ENCODE results near the gene MTMR11. TPM values are rescaled to one million over a fixed set of nuclear protein-coding genes. Genes with fewer than 3 reads are reported as not detected.
"Not testable (repeated sequence)": the region's sequence is repeated elsewhere in the genome, so short reads cannot be mapped to it uniquely, and the experiment has no call there.

The MTMR11 gene
- total RNA-seq, 2 donors from 2014 or later, result 2.6 to 5.6 TPM

DNA sequence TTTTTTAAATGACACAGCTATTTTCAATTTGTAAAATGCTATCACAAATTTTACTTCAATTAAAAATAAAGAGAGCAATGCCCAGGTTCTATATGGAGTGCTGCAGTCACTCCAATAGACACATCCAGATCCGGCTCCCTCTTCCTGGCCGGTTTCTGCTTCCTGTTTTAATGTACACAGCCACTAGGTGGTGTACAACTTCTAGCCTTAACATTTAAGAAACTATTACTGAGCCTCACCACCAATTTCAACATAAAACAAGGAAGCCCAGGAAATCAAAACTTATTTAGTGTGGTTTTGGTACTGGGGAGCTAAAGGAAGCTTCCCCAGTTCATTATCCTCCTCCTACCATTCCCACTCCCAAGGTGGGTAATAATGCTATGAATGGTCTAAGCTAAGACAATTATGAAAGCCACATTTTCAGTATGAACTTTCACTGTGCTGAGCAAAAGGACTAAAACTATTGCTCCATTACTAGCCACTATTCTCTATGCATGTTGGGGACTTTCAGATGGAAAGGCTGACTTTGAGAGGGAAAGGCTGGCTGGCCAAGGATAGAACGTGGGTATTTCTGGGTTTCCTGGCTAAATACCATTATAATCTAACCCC, 25.5 kb upstream of the MTMR11 start:
- Mint-ChIP-seq H3K27me3 (no peaks in the 10 kb centered on the region), H3K4me1 (ENCODE audit: low read depth in 2 of 2) (peaks cover 0 to 11% of the 10 kb centered on the region in 2 donors), H3K9me3 (no peaks in the 10 kb centered on the region), H3K36me3 (peaks cover 28% of the 10 kb centered on the region), H3K27ac (peak overlapping the region in 1 of 2 donors; percentile 76), H3K4me3 (no peak overlapping the region)
- ATAC-seq (peak; percentile 57 to 73), DNase-seq (ENCODE audit: low spot score) (no peak)

DNA sequence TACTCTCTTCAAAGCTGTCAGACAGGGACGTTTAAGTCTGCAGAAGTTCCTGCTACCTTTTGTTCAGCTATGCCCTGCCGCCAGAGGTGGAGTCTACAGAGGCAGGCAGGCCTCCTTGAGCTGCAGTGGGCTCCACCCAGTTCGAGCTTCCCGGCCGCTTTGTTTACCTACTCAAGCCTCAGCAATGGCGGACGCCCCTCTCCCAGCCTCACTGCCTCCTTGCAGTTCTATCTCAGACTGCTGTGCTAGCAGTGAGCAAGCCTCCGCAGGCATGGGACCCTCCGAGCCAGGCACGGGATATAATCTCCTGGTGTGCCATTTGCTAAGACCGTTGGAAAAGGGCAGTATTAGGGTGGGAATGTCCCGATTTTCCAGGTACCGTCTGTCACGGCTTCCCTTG, 20.9 kb upstream of the MTMR11 start:
- ATAC-seq; H3K4me1 Mint-ChIP-seq (ENCODE audit: low read depth in 2 of 2); H3K4me3 Mint-ChIP-seq; H3K27me3 Mint-ChIP-seq; DNase-seq (ENCODE audit: low spot score); H3K27ac Mint-ChIP-seq; H3K9me3 Mint-ChIP-seq: not testable (repeated sequence)
- peaks cover 36% of the 10 kb centered on the region for H3K36me3 Mint-ChIP-seq

DNA sequence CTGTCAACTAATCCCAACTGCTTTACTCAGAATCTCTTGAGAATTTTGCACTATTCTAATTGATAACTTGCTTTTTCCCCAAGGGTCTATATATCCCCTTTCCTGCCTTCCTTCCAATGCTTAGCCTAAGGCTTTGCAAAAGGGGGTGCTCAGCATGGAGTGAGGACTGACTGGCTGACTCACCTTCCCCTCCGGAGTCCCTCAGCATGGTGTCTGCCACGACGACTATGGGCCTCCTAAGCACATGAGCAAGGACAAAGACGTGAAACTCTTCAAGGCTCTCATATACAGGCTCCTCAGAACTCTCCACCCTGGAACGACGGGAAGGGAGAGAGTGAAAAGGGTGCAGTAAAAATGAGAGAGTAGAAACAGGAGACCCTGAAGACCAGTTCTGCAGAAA, 13.2 kb upstream of the MTMR11 start:
- ATAC-seq (no peak), DNase-seq (ENCODE audit: low spot score) (no peak)
- Mint-ChIP-seq H3K4me3 (no peak overlapping the region), H3K27ac (no peak overlapping the region), H3K4me1 (ENCODE audit: low read depth in 2 of 2) (no peaks in the 10 kb centered on the region), H3K27me3 (no peaks in the 10 kb centered on the region), H3K36me3 (peaks cover 9% of the 10 kb centered on the region), H3K9me3 (no peaks in the 10 kb centered on the region)

DNA sequence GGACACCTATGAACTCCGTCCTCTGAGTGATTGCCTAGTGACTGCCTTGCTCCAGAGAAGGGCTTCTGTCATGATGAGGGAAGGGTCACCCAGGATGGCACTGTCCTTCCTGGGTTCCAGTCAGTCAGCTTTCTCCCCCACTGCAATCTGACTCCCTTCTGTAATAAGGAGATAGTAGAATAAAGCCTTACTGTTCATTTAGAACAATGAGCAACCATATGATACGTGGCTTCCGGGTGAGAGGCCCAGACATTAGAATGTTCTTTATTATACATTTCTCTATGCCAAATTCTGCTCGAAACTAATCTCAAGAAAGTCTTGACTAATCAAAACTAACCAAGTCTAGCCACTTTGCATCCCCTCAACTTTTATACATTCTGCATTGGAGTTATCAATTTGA, 8.5 kb upstream of the MTMR11 start:
- Mint-ChIP-seq H3K4me1 (ENCODE audit: low read depth in 2 of 2) (no peaks in the 10 kb centered on the region), H3K9me3 (no peaks in the 10 kb centered on the region), H3K27me3 (no peaks in the 10 kb centered on the region), H3K36me3 (peaks cover 5% of the 10 kb centered on the region), H3K4me3 (no peak overlapping the region), H3K27ac (no peak overlapping the region)
- ATAC-seq, result no peak
- DNase-seq (ENCODE audit: low spot score), result no peak

DNA sequence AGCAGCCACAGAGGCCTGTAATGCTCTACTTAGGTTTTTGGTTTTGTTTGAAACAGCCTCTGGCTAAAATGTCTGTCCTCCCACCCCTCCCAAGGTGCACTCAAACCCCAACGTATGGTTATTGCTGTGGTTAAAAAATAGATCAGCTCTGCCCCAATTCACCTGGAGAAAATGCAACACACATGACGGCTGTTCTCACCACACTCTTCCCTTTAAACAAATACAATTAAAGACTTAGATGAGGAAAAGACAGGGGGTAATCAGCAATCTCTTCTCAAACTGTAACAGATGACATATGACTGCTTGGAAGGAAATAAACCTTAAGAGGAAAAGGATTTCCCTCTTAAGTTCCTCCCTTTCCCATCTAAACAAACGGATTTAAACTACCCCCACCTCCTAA, 6.2 kb upstream of the MTMR11 start:
- Mint-ChIP-seq H3K4me1 (ENCODE audit: low read depth in 2 of 2) (peaks cover 8 to 11% of the 10 kb centered on the region in 2 donors), H3K9me3 (no peaks in the 10 kb centered on the region), H3K4me3 (no peak overlapping the region), H3K36me3 (peaks cover 5% of the 10 kb centered on the region), H3K27me3 (no peaks in the 10 kb centered on the region), H3K27ac (peak overlapping the region in 1 of 2 donors; percentile 62)
- no peak for DNase-seq (ENCODE audit: low spot score)
- ATAC-seq, result no peak

DNA sequence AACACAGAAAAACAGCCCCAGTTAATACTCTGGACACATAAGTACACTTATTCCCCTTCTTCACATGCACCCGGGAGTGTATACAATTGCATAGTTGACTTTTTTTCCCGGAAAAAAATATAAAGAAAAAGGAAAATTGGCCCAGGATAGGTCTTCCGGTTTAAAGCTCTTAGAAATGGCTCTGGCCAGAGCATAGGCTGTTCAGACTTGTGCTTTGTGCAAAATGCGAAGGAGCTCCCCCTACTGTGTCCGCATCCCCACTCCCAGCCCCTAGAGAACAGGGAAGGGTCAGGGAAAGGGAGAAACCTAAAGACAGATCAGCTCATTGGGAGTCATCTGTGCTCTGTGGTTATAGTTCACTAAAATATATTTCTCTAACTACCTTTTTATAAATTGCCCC, 5.5 kb upstream of the MTMR11 start:
- ATAC-seq (no peak), DNase-seq (ENCODE audit: low spot score) (no peak)
- Mint-ChIP-seq H3K4me3 (no peak overlapping the region), H3K27ac (no peak overlapping the region), H3K27me3 (no peaks in the 10 kb centered on the region), H3K4me1 (ENCODE audit: low read depth in 2 of 2) (peaks cover 15 to 18% of the 10 kb centered on the region in 2 donors), H3K9me3 (no peaks in the 10 kb centered on the region), H3K36me3 (no peaks in the 10 kb centered on the region)

DNA sequence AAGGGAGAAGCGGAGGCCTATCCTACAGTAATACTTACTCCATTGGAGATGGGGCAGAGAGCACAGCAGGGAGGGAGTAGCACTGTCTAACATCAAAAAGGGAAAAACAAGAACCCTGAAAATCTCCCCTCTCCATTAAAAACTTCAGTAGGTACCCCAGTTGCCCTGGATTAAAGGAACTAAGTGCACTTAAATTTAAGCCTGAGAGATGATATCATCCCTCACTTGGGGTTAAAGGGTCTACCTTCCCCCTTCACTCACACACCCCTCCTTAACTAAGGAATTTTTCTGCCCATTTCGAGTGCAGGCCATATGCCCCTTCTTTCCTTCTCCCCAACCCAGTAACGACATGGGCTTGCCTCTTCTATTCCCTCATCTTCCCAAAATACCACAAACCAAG, 3.7 kb upstream of the MTMR11 start:
- no peaks in the 10 kb centered on the region for H3K27me3 Mint-ChIP-seq
- H3K27ac Mint-ChIP-seq, result no peak overlapping the region

DNA sequence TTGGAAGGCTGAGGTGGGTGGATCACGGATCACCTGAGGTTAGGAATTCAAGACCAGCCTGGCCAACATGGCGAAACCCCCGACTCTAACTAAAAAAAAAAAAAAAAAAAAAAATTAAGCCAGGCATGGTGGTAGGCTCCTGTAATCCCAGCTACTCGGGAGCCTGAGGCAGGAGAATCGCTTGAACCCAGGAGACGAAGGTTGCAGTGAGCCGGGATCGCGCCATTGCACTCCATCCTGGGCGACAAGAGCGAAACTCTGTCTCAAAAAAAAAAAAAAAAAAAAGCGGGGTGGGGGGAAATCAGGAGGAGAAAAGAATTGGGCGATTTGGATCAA, 2.0 kb upstream of the MTMR11 start:
- H3K4me1 Mint-ChIP-seq (ENCODE audit: low read depth in 2 of 2), result peaks cover 19 to 20% of the 10 kb centered on the region in 2 donors
- DNase-seq (ENCODE audit: low spot score); H3K4me3 Mint-ChIP-seq; ATAC-seq; H3K9me3 Mint-ChIP-seq; H3K36me3 Mint-ChIP-seq; H3K27me3 Mint-ChIP-seq: not testable (repeated sequence)
- peak overlapping the region in 1 of 2 donors; percentile 68 for H3K27ac Mint-ChIP-seq

More for the DNA sequence above, 3.7 kb upstream of the MTMR11 start:
- ATAC-seq (no peak), DNase-seq (ENCODE audit: low spot score) (no peak)
- H3K4me3 Mint-ChIP-seq, result no peak overlapping the region
- peaks cover 17 to 19% of the 10 kb centered on the region in 2 donors for H3K4me1 Mint-ChIP-seq (ENCODE audit: low read depth in 2 of 2)
- H3K36me3 Mint-ChIP-seq, result no peaks in the 10 kb centered on the region
- no peaks in the 10 kb centered on the region for H3K9me3 Mint-ChIP-seq

DNA sequence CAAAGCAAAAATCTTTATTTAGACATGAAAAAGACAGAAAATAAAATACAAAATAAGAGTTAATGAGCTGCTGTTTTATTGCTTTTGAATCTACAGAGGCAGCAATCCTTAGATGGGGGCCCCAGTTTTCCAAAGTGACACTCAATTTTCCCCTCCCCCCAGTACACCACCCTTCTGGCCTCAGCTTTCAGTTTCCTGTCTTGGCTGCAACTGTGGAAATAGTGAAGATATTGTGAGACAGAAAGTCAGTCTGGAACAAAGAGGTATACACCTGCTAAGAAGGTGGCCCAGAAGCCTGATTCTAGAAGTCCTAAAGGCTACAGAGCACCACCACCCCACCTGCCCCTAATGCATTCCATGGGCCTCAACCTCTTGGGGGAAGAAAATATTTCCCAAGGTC, 1.1 kb upstream of the MTMR11 start:
- H3K27ac Mint-ChIP-seq, result no peak overlapping the region
- peaks cover 0 to 3% of the 10 kb centered on the region in 2 donors for H3K27me3 Mint-ChIP-seq
- ATAC-seq, result no peak
- DNase-seq (ENCODE audit: low spot score), result no peak
- peaks cover 19 to 20% of the 10 kb centered on the region in 2 donors for H3K4me1 Mint-ChIP-seq (ENCODE audit: low read depth in 2 of 2)
- no peak overlapping the region for H3K4me3 Mint-ChIP-seq
- no peaks in the 10 kb centered on the region for H3K36me3 Mint-ChIP-seq
- H3K9me3 Mint-ChIP-seq, result no peaks in the 10 kb centered on the region

DNA sequence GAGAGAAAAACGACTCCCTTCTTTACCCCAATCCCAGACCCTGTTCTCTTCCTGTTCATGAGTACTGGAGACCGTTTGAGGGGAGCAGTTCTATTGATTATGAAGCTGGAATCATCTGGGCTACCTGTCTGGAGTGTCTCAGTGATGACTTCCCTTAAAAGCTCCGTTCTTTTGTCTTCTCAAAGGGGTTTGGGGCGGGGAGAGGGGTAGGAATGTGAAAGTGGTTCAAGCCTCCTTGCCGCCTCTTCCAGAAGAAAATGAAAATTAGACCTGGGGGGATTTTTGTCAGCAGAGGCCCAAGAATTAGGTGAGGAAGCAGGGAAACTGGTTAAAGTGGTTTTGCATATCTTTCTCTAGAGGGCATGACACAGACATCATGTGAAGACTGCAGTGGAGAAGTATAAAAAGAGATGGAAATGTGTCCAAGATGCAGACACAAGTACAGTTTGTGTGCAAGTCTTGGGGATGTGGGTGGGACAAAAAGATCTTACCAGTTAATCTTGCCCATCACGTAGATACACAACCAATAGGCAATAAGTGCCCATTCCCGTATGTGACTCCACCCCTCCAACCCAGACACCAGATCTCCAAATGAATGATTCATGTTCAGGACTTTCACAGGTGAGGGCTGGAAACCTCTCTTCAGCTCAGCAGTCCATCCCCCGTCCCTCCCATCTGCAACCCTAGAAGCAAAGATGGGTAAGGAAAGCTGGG, 470 bp upstream of the MTMR11 start:
- H3K36me3 Mint-ChIP-seq, result no peaks in the 10 kb centered on the region
- no peak for ATAC-seq
- peak overlapping the region; percentile 6 for H3K4me3 Mint-ChIP-seq
- DNase-seq (ENCODE audit: low spot score), result peak; percentile 44
- H3K9me3 Mint-ChIP-seq, result no peaks in the 10 kb centered on the region
- H3K27me3 Mint-ChIP-seq, result peaks cover 0 to 3% of the 10 kb centered on the region in 2 donors
- peaks cover 19 to 20% of the 10 kb centered on the region in 2 donors for H3K4me1 Mint-ChIP-seq (ENCODE audit: low read depth in 2 of 2)
- no peak overlapping the region for H3K27ac Mint-ChIP-seq

DNA sequence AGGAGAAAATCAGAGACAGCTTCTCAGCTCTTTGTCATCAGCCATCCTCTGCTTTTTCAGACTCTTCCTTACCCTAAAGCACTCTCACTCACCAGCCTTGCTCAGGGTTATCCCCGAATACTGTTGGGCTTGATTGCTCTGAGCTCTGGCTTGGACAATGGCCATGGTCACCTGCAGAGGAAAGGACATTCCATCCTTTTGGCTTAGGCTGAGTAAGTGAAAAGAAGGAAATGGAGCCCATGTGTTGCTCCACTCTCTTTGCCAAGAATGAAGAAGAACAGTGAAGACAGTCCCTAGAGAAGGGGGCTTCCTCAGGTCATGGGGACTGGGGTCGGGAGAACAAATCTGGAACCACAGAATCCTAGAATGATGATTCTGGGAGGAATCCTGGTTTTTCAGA, 2.3 kb downstream of the MTMR11 start:
- ATAC-seq (no peak), DNase-seq (ENCODE audit: low spot score) (no peak)
- no peaks in the 10 kb centered on the region for H3K9me3 Mint-ChIP-seq
- H3K27ac Mint-ChIP-seq, result peak overlapping the region in 1 of 2 donors; percentile 47
- peaks cover 28 to 35% of the 10 kb centered on the region in 2 donors for H3K4me1 Mint-ChIP-seq (ENCODE audit: low read depth in 2 of 2)
- H3K36me3 Mint-ChIP-seq, result no peaks in the 10 kb centered on the region
- no peak overlapping the region for H3K4me3 Mint-ChIP-seq
- peaks cover 0 to 11% of the 10 kb centered on the region in 2 donors for H3K27me3 Mint-ChIP-seq

DNA sequence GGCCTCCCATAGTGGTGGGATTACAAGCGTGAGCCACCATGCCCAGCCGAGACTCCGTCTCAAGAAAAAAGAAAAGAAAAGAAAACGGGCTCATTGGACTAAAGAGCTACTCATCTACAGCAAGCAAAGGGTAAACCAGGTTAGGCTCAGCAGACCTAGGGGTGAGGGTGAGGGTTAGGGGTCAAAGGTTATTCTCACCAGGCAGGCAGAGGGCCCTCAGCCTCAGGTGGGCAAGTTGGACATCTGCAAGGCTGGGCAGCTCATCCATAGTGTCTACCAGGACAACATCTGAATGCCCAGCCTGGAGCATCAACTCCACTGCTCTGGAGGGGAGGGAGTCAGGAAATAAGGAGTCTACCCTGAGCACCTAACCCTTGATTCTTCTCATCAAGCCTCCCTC, 3.5 kb downstream of the MTMR11 start:
- H3K4me1 Mint-ChIP-seq (ENCODE audit: low read depth in 2 of 2), result peaks cover 29 to 41% of the 10 kb centered on the region in 2 donors
- no peak overlapping the region for H3K4me3 Mint-ChIP-seq
- no peaks in the 10 kb centered on the region for H3K9me3 Mint-ChIP-seq
- no peak overlapping the region for H3K27ac Mint-ChIP-seq
- peaks cover 0 to 11% of the 10 kb centered on the region in 2 donors for H3K27me3 Mint-ChIP-seq
- H3K36me3 Mint-ChIP-seq, result no peaks in the 10 kb centered on the region
- ATAC-seq (no peak), DNase-seq (ENCODE audit: low spot score) (no peak)

DNA sequence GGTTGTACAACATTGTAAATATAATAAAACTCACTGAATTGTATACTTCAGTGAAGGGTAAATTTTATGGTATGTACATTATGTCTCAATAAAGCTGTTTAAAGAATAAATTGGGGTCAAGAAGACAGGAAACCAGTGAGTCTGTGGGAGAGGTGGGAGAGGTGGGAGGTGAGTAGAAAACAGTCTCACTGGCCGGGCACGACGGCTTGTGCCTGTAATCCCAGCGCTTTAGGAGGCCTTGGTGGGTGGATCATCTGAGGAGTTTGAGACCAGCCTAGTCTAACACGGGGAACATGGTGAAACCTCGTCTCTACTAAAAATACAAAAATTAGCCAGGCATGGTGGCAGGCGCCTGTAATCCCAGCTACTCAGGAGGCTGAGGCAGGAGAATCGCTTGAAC, 4.2 kb downstream of the MTMR11 start:
- Mint-ChIP-seq H3K36me3 (no peaks in the 10 kb centered on the region), H3K27ac (no peak overlapping the region), H3K9me3 (no peaks in the 10 kb centered on the region), H3K4me3 (no peak overlapping the region), H3K4me1 (ENCODE audit: low read depth in 2 of 2) (peaks cover 26 to 37% of the 10 kb centered on the region in 2 donors), H3K27me3 (peaks cover 0 to 11% of the 10 kb centered on the region in 2 donors)
- ATAC-seq (no peak), DNase-seq (ENCODE audit: low spot score) (peak; percentile 28)

DNA sequence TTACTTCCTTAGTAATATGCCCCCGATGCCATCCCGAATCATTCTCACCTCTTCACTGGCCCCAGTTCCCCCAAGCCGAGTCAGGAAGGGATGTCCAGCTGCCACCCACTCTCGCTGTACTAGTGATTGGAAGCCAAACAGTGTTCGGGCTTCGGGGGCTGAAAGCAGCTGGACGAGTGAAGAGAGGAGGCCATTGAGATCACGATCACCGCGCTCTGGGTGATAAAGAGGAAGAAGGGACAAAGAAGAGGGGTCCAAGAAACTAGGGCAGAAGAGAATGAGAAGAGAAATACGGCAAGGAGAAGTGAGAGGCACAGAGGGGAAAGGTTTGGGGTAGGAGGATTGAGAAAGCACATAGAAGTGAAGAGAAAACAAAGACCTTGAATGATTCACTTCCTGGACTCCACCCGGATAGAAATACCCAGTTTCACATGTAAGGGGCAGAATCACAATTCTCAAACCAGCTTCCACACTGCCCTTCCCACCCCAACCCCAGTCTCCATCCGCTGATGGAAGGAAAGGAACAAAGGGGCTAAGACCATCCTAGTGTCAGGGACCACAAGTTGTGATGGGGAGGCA, 5.4 kb downstream of the MTMR11 start:
- Mint-ChIP-seq H3K27me3 (peaks cover 0 to 11% of the 10 kb centered on the region in 2 donors), H3K36me3 (peaks cover 10% of the 10 kb centered on the region), H3K4me1 (ENCODE audit: low read depth in 2 of 2) (peaks cover 27 to 43% of the 10 kb centered on the region in 2 donors), H3K4me3 (peak overlapping the region; percentile 47), H3K27ac (peak overlapping the region; percentile 63 to 72), H3K9me3 (no peaks in the 10 kb centered on the region)
- ATAC-seq, result no peak
- DNase-seq (ENCODE audit: low spot score), result peak; percentile 48
